Stimulated activated CD8-positive, alpha-beta memory T cell treated with anti-CD3 and anti-CD28 coated beads, Interleukin-15, amount 100 ng/mL, for 48 hours (primary cell): ENCODE measurements around the gene ARHGAP23.
"Not testable (repeated sequence)": the region's sequence is repeated elsewhere in the genome, so short reads cannot be mapped to it uniquely, and the experiment has no call there.

Experiments used
- DNase-seq, 2 donors: peaks; one replicate each; pipeline ENCODE4 v3.0.0-alpha.2; 2020; ENCODE audit warnings: low read depth in 2 of 2

ARHGAP23 gene

GRCh38 chr17:38421171-38421841 is 7.0 kb upstream of the ARHGAP23 start:
- no peak for DNase-seq

DNA sequence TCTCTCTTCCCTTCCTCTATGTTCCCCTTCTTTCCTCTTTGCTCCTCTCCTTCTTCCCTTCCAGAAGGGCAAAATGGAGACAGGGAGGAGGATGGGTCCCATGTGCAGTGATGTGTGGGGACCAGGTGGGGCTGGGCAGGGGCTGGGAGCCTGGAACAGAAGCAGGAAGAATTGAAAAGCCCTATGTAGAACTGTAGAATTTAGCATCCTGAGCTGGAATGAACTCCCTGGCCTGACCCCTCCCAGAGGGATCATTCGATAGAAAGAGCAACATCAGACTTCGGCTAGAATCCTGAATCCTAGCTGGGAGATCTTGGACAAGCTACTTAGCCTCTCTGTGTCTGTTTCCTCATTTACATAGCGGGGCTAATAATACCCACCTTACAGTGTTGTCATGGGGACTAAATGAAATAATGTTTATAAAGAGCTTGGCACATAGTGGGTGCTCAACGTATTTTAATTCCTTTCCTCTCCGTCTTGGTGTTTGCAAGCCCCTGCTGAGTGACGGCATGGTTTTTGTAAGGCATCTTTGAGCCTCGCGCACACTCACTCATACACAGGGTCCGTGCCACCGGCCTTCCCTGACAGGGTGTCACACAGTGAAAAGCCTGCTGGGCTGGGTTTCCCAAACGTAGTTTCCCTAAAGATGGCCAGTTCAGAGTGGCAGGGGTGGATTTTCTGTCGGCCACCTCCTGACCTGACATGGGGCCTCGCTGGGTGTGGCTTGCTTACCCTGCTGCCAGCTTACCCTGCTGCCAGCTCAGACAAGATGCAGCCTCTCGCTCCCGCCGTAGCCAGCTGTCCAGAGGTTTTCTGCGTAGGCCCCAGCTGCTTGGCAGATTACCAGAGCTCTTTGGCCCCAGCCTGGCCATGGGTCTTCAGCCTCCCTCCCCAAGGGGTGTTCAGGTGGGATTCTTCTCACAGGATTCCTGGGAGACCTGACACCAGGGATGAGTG is 6.1 kb upstream of the ARHGAP23 start:
- no peak for DNase-seq

DNA sequence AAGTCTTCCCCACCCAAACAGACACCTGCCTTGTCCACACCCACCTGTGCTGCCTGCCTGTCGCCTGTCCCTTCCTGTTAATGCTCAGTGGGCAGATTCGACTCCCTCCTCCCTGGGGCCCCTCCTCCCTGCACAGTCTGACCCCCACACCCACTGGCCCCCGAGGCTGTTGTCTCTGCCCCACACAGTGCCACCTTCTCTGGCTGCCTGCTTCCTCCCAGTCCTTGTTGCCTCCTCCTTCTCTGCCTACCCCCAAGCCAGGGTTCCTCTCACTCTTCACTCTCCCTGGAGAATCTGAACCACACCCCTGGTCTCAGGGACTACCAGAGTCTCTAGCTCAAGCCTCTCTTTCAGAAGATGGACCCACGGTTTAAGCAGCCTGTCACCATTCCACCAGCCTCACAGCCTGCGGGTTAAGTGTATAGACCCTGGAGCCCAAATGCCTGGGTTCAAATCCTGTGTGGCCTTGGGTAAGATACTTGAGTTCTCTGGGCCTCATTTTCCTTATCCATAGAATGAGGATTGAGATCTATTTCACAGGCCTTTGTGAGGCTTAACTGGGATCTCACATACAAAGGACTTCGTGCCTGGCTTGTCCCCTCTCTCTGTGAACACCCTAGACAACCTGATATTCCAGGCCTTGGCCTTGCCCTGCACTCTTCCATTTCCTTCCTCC is 3.8 kb upstream of the ARHGAP23 start:
- no peak for DNase-seq

DNA sequence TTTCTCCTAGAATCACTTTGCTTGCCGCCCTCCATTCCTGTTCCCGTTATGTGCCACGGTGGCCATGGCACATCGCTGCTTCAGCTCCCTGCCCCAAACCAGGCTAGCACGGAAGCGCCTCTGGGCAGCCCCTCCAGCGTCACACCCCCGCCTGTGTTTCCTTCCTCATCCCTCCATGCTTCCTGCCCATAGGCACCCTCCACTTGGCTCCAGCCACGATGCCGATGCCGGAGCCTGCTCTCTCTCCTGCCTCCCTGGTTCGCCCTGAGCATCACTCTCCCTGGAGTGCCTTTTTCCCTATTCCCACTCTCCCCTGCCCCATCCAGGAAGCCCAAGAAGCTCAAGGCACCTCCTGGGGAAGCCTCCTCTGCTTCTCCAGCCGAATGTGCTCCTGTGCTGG is 3.2 kb upstream of the ARHGAP23 start:
- DNase-seq, result no peak

- DNase-seq, result no peak
These were observed 2.5 kb upstream of the ARHGAP23 start for GRCh38 chr17:38425744-38426143.

- no peak for DNase-seq
These were observed 1.8 kb upstream of the ARHGAP23 start for GRCh38 chr17:38426441-38426840.

GRCh38 chr17:38427160-38427949 is 909 bp upstream of the ARHGAP23 start:
- no peak for DNase-seq

DNA sequence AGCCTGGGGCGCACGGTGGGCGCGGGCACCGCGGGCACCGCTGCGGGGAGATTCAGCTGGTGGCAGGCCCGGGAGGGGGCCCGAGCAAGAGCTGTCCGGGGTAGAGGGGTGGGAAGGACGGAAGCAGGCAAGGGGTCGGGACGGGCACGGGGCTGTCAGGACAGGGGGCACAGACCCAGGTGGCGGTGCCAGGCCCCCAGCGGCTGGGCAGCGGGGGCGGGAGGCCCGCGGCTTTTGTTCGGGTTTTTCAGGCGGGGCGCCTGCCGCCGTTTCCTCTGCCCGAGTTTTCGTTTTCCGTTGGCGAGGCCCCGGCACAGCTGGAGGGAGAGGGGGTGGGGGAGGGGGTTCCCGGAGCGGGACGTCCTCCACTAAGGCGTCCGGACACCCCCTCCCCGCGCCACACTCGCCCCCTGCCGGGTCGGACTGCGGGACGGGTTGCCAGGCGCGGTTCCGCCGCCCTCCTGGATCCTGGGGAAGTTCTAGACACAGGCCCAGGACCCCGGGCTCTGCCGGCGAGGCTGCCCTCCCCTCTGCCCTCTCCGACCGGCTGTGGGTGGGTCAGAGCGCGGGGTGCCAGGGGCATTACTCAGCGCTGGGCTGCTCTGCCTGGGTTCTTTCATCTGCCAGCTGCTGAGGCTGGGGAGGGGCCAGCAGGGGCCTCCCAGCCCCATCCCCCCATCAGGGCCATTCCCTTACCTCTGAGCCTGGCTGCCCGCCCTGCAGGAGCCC is 543 bp downstream of the ARHGAP23 start:
- DNase-seq, result no peak

- DNase-seq, result no peak
These were observed 1.3 kb downstream of the ARHGAP23 start for GRCh38 chr17:38429476-38430100.

GRCh38 chr17:38430316-38430715 is 2.1 kb downstream of the ARHGAP23 start:
- no peak for DNase-seq

GRCh38 chr17:38430822-38431221 is 2.6 kb downstream of the ARHGAP23 start:
- no peak for DNase-seq

DNA sequence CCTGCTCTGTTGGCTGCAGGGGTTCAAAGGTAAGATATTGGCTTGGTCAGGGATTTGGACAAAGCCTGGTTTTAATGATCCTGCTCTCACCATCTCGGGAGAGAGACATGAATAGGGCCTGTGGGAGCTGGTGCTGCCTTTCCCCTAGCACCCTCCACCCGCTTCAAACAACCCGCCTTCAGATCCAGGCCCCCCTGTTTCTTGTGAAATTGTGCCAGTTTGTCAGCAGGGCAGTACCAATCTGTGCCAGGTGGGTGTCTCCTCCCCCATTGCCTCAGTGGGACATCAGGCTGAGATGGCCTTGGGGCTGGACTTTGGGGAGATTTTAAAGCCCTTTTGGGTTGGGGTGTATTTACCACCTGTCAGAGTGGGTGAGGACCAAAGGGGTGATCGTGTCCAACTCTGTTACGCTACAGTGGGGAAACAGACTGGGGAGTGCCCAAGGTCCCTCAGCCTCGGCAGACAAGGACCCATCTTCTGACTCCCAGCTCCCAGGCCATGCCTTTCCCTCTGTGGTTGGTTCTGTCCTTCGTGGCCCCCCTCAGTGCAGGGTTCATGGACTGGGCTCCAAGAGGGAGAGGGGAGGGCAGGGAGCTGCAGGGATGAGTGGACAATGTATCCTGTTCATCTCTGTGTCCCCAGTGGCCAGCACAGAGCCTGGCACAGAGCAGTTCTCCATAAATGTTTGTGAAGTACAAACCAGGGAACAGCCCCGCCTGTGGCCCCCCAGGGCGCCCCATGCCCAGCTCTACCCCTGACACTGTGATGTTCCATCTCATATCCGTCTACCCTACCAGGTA is 3.3 kb downstream of the ARHGAP23 start:
- DNase-seq, result no peak

- no peak for DNase-seq
These were observed 6.0 kb downstream of the ARHGAP23 start for GRCh38 chr17:38434178-38434665.

- no peak for DNase-seq
These were observed 7.5 kb downstream of the ARHGAP23 start for GRCh38 chr17:38435795-38436194.

DNA sequence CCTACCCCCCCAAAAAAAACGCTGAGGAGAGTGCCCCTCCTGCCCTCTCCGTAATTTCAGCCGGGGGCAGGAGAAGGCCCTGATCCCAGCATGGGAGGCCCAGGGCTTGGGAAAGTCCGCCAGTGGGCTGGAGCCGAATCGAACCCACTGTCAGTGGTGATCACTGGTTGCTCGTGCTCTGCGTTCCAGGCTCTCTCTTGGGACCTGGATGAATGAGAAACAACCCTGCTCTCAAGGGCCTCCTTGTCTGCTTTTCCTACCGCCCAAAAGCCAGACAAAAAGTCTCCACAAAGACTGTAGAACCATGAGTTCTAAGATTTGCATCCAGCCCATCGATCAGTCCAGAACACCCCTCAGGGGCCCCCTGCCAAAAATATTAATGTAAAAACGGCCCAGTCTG is 8.1 kb downstream of the ARHGAP23 start:
- DNase-seq, result no peak

GRCh38 chr17:38437313-38437712 is 9.0 kb downstream of the ARHGAP23 start:
- not testable (repeated sequence) for DNase-seq

- no peak for DNase-seq
These were observed 11.2 kb downstream of the ARHGAP23 start for GRCh38 chr17:38439436-38439835.

- no peak for DNase-seq
These were observed 12.5 kb downstream of the ARHGAP23 start for GRCh38 chr17:38440614-38441397.
